Renal cortex interstitium (tissue), 11 donors: ENCODE results near the gene GRID2IP. TPM values are rescaled to one million over a fixed set of nuclear protein-coding genes. Genes with fewer than 3 reads are reported as not detected.
"Not testable (repeated sequence)": the region's sequence is repeated elsewhere in the genome, so short reads cannot be mapped to it uniquely, and the experiment has no call there.

Source experiments
- DNase-seq, 11 donors: peaks; one replicate each; pipeline ENCODE4 v3.0.0-alpha.2; 2013; ENCODE audit warnings: low read depth in 9 of 11, low spot score in 4 of 11; ENCODE audit errors: extremely low read depth in 1 of 11
- polyA plus RNA-seq, 3 donors: library from polyadenylated mRNA; unstranded; fragments of 120-200 nt; gene quantifications; one replicate each; pipeline ENCODE4 v1.2.1, GENCODE V29; 2013; ENCODE audit not compliant: insufficient read length in 3 of 3

Gene GRID2IP
- polyA plus RNA-seq, 3 donors = 0.42 to 1.1 (median 0.72) TPM

- not testable (repeated sequence) for DNase-seq
Measured at GRCh38 chr7:6463609-6464008, 87.7 kb downstream of the GRID2IP start.

DNA sequence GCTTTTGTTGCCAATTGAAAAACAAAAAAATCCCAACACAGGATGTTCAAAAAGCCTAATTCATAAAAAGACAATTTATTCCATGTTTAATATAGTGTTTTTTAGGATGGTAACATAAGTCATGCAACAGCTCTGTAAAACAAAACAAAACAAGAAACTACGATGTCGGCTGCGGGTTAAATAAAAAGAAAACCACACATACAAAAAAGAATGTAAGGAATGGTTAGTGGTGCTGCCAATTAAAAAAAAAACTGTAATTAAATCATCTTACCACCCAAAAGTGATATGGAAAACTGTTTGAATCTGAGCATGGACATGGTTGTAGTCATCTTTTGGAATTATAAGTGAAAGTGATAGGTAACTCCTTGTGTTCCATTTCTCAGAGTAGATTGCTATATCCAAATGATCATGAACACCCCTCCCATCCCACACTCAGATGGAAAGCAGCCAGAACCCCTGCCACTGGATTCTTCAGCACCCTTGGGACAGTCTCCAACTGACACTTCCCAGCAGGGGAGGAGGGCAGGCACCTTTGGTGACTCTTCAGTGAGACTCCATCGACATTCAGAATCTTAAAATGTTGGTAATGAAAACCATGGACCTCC is 89.2 kb downstream of the GRID2IP start:
- DNase-seq = no peak

- DNase-seq = no peak
Measured at GRCh38 chr7:6460990-6461584, 90.2 kb downstream of the GRID2IP start.

- DNase-seq = no peak
Measured at GRCh38 chr7:6460303-6460702, 91.0 kb downstream of the GRID2IP start.

GRCh38 chr7:6458676-6459075 is 92.6 kb downstream of the GRID2IP start:
- not testable (repeated sequence) for DNase-seq

- DNase-seq = no peak
Measured at GRCh38 chr7:6453734-6454133, 97.5 kb downstream of the GRID2IP start.

GRCh38 chr7:6451224-6451705 is 100.0 kb downstream of the GRID2IP start:
- no peak for DNase-seq

GRCh38 chr7:6450591-6450990 is 100.7 kb downstream of the GRID2IP start:
- not testable (repeated sequence) for DNase-seq

DNA sequence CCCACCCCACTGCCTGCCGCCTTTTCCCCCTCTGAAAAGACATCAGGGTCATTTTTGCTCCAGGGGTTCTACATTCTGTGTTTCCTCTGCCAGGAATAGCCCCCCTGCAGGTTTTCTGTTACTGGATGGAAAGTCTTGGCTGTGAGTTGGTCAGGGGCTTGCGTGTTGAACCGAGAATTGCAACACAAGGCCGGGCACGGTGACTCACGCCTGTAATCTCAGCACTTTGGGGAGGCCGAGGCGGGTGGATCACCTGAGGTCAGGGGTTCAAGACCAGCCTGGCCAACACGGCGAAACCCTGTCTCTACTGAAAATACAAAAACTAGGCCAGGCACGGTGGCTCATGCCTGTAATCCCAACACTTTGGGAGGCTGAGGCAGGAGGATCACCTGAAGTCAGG is 101.4 kb downstream of the GRID2IP start:
- DNase-seq = not testable (repeated sequence)

DNA sequence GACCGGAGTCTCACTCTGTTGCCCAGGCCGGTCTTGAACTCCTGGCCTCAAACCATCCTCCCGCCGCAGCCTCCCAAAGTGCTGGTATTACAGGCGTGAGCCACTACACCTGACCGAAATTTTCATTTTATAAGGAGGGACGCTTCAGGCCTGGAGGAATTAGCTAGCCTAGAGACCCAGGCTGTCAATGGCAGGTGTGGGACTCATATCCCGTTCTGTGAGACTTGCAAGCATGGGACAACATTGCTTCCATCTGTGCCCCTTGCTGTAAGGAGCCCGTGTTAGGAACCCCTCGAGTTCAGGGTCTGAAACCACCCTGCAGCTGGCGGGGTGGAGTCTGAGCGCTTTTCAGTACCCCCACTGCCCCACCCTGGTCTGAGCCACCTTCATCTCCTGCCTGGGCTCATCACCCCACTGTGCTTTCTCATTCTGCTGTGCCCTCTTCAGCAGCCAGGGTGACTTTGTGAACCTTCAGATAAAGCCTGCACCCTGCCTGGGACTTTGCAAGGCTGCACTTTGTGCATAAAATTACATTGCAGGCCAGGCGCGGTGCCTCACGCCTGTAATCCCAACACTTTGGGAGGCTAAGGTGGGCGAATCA is 102.2 kb downstream of the GRID2IP start:
- no peak for DNase-seq

DNA sequence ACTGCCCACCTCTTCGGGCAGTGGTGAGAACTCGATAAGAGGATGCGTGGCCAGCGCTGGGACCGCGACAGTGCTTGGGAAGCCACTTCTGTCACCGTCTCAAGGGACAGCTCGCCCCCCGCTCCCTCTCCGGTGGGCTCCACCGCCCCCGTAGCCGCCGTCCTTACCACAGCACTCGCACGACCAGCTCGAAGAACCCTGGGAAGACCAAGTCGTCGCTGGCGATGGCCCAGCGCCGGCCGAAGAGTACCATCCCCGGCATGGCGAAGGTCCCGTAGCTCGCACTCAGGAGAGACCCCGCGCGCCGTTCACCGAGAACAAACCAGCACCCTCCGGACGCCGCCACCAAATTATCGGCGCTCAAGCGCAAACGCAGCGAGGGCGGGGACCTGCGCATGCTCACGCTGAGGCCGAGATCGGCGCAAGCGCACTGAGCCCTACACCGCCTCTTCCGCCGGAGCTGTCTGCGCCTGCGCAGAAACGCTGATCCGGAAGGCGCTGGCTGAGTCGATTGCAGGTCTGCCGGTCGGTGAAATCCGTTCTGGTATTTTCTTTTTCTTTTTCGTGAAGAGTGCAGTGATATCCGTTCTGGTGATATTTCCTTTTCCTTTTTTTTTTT is 103.6 kb downstream of the GRID2IP start, which contains the start of gene DAGLB:
TSS of gene DAGLB (minus strand) at position 374 of the 619 bp plus-strand sequence. CDS start at position 262, 112 bp downstream.
- DNase-seq = peak; percentile 85 to 94 (median 92)

Other genes with a start within 250 kb of the GRID2IP start
- 10 to 100 TPM; 19.4 to 24.0 (median 22.8) TPM for gene FAM220A, start 202.5 kb downstream of the GRID2IP start, polyA plus RNA-seq
- 100 to 1,000 TPM; 268 to 302 (median 279) TPM for gene RAC1, start 176.9 kb downstream of the GRID2IP start, polyA plus RNA-seq
- gene DAGLB, start 103.5 kb downstream of the GRID2IP start, polyA plus RNA-seq = 10 to 100 TPM; 14.7 to 17.4 (median 17.3) TPM
- gene KDELR2, start 67.3 kb downstream of the GRID2IP start, polyA plus RNA-seq = 100 to 1,000 TPM; 194 to 215 (median 195) TPM
- gene ZDHHC4, start 26.0 kb upstream of the GRID2IP start, polyA plus RNA-seq = 10 to 100 TPM; 73.3 to 85.8 (median 76.3) TPM
- gene INTS15, start 38.6 kb upstream of the GRID2IP start, polyA plus RNA-seq = 10 to 100 TPM; 32.7 to 44.3 (median 35.4) TPM
- 10 to 100 TPM; 13.3 to 18.8 (median 14.5) TPM for gene ZNF853, start 64.1 kb upstream of the GRID2IP start, polyA plus RNA-seq
- 10 to 100 TPM; 43.3 to 56.5 (median 45.4) TPM for gene ZNF316, start 85.9 kb upstream of the GRID2IP start, polyA plus RNA-seq
- gene ZNF12, start 155.5 kb upstream of the GRID2IP start, polyA plus RNA-seq = 10 to 100 TPM; 36.6 to 43.2 (median 42.2) TPM
- 1 to 10 TPM in 2 of 3 donors, under 1 TPM in 1; 0.66 to 2.2 (median 1.6) TPM for gene RSPH10B2, start 202.6 kb upstream of the GRID2IP start, polyA plus RNA-seq